GM21447 (cell line): Measurements from ENCODE around the gene KIDINS220.

ENCODE experiments used
- ATAC-seq: cut with Tn5 transposase; IDR thresholded peaks from one replicate; pipeline ENCODE4 v1.9.1; 2021; ENCODE audit not compliant: unreplicated experiment

The KIDINS220 gene

GRCh38 chr2:8851811-8852560, 14.6 kb upstream of the KIDINS220 start:
- ATAC-seq, result no peak

DNA sequence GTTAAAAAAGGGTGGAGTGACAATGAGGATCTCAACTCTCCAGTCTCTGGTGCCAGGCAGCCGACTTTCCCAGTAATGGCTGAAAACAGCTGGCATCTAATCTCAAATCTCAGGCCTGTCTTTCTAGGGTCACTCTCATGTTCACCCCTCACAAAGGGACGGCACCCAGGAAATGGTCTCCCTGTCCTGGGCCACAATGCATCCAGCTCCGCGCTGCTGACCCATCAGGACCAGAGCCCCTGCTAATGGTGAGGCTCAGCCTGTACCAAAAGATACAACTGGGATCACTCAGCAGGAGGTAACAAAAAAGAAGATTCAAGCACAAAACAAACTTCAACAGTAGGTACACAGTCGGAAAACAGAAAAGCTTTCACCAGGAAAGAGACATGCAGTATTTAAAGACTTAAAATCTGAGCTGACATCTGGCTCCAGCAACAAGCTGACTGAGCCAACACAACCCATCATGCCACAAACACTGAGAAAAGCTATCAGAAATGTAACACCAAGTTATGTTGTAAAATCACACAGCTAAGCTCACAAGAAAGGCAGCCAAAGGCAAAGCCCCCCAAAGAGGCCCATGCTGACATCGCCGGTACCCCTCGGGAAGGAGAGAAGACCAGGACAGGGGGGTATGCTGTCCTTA, 13.6 kb upstream of the KIDINS220 start:
- ATAC-seq, result no peak

DNA sequence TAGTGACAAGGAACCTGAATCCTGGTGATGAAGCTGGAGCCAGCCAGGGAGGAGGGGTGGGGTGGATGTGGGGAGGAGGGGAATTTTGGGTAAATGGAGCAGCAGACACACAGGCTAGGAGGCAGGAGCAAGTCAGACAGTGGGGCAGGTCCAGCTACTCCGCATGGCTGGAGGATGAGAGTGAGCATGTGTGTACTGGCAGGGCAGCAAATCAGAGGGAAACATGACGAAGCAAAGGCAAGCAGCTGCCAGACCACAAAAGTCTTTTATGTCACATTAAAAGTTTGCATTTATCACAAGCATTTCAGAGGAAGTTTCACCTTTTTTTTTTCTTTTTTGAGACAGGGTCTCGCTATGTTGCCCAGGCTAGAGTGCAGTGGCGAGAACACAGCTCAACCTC, 11.9 kb upstream of the KIDINS220 start:
- no peak for ATAC-seq

DNA sequence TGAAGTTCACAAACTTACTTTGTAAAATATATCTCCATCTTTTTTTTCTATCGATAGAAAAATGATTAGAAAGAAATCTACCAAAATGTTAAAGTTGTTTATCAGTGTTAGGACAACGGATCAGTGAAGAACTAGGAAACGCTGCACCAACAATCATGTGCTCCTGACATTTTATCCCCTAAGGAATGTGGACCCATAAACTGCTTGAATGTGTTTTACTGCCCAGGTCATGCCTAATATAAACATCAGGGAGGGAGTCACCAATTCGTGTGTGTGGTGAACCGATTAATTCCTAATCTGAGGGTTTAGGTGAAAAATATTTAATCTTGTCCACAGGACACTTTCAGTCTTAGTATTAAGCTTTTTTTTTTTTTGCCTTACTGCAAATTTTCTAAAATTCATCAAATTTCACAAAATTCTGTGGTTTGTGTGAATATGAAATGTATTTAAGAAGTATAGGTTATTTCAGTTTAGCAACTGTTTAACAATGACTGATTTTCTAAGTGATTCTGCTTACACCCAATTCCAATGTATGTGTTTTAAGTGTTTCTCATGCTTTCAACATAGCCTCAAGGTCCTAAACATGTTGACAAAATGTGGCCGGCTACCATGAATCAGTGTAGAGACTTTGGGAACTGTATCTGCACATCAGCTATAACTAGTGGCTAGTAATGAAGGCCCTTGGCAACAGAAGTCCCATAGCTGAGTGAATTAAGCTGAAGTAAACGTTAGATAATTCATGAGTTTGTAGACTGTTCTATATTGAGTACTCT, 11.1 kb upstream of the KIDINS220 start:
- ATAC-seq, result no peak

GRCh38 chr2:8847400-8847799, 10.0 kb upstream of the KIDINS220 start:
- no peak for ATAC-seq

- no peak for ATAC-seq
These were observed 4.5 kb upstream of the KIDINS220 start for GRCh38 chr2:8841932-8842331.

DNA sequence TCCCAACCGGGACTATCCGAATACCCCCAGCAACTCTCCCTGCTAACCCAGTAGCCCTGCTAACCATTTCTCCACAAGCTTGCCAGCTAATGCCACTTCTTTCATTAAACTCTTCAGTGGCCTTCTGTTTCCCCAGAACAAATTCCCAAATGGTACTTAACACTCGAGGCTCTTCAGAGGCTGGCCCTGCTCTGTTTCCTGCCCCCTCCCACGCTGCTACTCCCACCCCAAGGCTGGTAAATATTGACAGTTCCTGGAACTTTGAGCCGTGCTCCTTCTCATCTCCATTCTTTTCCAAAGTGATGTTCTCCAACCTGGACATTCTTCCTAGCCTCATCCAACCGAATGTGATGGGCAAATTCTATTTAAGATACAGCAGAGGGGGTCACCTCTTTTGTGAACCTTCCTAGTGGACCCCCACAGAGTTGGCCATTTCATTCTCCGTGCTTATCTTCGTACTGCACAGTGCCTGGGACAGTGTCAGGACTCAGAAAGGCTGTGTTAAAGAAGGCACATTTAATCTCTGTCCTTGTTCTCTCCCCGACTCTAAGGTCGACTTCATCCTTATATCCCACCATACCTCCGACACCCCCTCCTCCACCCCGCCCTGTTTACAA, 3.2 kb upstream of the KIDINS220 start:
- ATAC-seq, result no peak

DNA sequence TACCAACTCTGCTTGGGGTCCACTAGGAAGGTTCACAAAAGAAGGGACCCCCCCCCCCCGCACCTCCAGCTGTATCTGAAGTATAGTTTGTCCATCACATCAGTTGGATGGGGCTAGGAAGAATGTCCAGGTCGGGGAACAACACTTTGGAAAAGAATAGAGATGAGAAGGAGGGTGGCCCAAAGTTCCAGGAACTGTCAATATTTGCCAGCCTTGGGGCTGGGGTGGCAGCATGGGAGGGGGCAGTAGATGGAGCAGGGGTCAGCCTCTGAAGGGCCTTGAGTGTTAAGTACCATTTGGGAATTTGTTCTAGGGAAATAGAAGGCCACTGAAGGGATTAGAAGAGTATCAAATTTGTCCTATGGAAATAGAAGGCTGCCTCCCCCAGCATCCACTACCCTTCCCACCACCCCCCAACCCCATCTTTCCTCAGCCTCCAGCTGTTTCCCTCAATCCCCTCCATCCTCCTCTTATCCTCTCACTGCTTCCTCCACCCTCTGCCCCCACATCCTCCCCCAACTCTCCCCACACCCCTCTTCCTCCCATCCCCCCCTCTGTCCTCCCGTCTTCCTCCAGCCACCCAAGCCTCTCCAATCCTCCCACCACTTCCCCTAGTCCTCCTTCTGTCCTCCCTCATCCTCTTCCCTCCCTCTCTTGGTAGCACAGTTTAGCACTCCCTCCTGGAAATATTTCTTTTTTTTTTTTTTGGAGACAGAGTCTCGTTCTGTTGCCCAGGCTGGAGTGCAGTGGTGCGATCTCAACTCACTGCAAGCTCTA, 2.0 kb upstream of the KIDINS220 start:
- ATAC-seq, result no peak

DNA sequence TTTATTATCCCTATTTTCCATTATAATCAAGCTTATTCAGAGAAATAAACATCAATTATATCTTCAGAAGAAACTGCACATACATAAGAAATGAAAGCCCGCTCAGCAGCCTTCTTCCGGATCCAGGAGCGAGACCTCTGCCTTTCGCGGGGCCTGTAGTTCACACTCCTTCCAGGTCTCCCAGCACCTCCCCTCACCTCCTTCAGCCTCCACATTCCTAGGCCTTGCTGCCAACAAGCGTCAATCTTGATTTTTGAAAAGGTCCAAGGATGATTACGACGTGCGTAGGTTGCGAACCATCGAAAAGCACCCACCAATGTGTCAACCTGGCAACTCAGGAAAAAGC, 355 bp upstream of the KIDINS220 start:
- no peak for ATAC-seq

DNA sequence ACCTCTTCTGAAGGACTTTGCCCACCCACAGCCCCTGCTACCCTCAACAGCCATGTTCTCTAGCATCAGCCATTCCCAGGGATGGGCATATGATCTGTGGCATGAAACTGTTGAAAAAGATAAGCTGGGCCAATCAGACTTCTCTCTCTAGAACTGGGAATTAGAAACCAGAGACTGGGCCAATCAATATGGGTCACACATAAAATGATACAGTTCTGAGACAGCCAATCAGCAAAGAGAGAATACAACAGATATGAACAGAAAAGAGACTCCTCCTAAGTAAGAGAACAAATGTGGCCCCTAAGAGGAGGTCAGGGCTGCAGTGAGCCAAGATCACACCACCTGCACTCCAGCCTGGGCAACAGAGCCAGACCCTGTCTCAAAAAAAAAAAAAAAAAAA, 2.1 kb downstream of the KIDINS220 start:
- ATAC-seq, result no peak

DNA sequence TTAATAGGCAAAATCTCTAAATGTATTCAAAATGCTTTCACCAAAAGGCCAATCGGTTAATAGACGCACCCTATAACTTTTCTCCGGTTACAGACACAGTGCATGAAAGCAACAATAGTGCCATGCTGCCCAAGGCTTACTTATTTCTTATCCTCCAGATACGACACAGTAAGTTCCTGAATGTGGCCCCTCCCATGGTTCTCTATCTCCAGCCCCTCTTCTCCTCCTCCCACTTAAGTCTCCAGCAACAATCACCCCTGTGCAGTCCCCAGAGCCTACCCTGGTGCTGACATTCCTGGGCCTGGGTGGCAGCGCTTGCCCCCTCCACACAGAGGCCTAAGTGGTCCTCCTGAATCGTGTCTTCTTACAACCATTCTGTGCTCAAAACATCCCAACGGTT, 3.6 kb downstream of the KIDINS220 start:
- no peak for ATAC-seq

DNA sequence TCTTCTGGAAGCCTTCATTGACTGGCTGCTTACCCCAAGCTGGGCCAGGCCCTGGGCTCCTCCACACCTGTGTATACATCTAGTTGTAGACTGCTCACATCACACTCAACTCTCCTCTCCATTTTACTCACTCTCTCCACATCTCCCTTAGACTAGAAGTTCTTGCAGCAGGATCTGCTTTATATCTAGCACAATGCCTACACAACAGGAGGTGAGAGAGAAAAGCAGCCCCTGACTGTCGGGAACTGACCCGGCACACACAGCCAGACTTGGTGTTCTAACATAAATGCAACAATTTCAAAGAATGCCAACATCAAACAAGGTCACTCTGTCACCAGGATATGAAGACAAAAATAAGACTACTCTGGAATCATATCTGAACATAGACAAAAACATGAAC, 5.9 kb downstream of the KIDINS220 start:
- ATAC-seq, result no peak

DNA sequence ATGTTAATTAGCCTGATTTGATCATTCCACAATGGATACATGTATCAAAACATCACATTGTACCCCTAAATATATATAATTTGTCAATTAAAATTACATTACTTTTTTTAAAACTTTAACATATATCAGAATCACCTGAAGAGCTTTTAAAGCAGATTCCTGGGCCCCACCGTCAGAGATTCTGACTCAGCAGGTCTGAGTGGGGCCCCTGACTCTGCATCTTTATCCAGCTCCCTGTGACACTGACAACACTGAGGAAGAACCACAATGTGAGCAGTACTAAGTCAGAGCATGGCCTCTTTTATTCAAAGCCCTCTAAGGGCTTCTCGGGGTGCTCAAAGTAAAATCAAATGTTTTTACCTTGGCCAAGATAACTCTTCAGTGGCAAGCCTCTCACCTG, 9.7 kb downstream of the KIDINS220 start:
- ATAC-seq, result no peak

DNA sequence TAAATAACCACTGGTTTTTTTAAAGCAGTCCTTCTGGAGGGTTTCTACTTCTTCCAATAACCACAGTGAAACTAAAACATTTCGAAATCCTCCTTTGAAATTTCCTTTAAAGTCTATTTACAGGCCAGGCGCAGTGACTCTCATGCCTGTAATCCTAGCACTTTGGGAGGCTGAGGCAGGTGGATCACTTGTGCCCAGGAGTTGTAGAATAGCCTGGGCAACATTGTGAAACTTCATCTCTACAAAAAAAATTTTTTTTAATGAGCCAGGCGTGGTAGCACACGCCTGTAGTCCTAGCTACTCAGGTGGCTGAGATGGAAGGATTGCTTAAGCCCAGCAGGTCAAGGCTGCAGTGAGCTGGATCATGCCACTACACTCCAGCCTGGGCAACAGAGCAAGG, 15.2 kb downstream of the KIDINS220 start:
- no peak for ATAC-seq

DNA sequence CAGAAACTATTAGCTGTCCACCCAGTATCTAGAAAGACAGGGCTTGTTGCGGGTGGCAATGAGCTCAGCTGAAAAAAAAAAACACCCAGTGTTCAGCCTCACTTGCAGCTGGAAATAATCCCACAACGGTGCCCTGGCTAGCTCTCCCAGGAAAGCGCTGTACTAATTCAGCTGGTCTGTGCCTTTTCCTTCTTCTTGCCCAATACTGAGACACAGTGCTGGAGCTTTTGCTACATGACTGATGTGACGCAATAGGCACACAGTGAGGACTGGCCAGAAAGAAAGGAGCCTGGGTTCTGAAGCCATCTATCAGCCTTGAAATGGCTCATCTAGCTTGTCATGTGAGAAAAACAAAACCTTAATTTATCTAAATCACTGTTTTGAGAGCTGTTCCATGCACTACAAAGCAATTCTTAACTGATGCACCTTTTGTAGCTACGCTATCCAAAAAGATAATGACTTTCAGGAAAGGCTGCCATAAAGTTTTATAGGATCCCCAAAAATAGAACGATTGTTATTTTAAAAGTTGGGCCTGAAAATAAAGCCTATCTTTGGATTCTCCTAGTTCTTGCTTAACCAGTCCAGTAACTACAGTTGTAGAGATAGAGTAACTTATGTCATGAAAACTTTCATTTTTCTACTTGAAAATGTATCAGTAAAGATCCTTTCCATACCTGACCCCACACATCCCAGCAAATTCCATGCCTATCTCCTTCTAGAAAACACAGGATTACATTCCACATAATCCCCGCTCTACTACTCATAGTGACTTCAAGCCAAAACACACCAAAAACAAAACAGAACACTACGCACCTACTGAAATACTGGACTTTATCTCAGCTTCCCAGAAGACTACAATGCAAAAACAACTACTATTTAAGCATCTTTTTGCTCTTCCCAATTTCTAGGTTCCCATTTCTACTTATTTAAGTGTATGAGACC, 15.9 kb downstream of the KIDINS220 start:
- ATAC-seq, result no peak

DNA sequence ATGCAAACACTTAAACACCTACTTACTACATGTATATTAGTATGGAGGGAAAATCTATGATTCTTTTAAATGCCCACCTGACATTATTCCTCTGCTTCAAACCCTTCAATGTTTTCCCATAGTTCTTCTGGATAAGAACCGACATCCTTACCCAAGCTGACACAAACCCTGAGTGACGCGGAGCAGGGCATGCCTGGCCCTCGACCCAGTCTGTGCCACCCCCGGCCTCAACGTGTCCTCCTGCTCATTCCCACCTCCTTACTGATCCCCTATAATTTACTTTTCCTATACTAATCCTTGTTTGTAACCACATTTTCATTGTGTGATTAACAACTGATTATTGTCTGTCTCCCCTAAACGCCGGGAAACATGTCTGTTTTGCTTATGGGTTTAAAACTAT, 17.5 kb downstream of the KIDINS220 start:
- ATAC-seq, result no peak

- no peak for ATAC-seq
These were observed 18.2 kb downstream of the KIDINS220 start for GRCh38 chr2:8819194-8819593.

- ATAC-seq, result no peak
These were observed 20.2 kb downstream of the KIDINS220 start for GRCh38 chr2:8817221-8817620.

DNA sequence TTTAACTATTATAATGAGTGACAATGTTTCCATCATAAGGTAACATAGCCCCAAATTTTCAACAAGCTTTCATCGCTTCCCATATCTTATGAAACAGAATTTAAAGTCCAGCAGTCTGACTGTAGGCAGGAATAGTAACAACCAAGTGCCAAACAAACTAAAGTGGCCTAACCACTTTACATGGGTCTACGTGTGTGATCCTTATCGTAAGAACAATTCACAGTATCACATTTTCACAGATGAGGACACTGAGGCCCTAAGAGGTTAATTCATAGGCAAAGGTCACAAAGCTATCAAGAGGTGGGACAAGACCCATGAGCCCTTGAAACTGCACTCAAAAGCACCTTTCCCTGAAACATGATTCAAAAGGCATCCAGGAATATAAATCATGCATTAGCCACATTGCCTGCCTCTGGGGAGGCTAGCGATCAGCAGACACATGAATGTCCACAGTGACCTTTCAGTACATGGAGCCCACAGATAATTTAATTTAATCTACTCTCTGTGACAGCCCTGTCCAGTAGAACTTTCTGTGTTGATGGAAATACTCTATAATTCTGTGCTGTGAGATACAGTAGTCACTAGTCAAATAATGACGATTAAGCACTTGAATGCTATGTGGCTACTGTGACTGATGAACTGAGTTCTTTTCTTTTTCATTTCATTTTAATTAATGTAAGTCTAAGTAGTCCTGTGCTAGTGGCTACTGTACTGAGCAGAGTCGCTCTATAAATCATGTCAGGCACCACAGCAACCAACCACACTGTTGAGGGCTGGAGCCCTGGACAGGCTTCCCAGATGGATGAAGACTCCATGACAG, 30.3 kb downstream of the KIDINS220 start:
- ATAC-seq, result no peak
